ENCODE data around the gene KCTD17. TPM values are rescaled to one million over a fixed set of nuclear protein-coding genes. Genes with fewer than 3 reads are reported as not detected.

The KCTD17 gene
- total RNA-seq, 1 donor, result 10.0 TPM

GRCh38 chr22:37057796-37058510 is 6.4 kb downstream of the KCTD17 start:
- H3K4me3 ChIP-seq (ENCODE audit: low read length), result no peak overlapping the region
- no peaks in the 10 kb centered on the region for H3K9me3 ChIP-seq (ENCODE audit: low read depth, low read length)

GRCh38 chr22:37058917-37059701 is 7.6 kb downstream of the KCTD17 start:
- Histone ChIP-seq H3K9me3 (ENCODE audit: low read depth, low read length) (no peaks in the 10 kb centered on the region), H3K4me1 (ENCODE audit: insufficient read depth, low read length) (no peaks in the 10 kb centered on the region), H3K4me3 (ENCODE audit: low read length) (no peak overlapping the region), H3K27me3 (ENCODE audit: insufficient read depth, low read length) (no peaks in the 10 kb centered on the region)

More at GRCh38 chr22:37057796-37058510, 6.4 kb downstream of the KCTD17 start:
- H3K4me1 ChIP-seq (ENCODE audit: insufficient read depth, low read length), result peaks cover under 1% of the 10 kb centered on the region
- no peaks in the 10 kb centered on the region for H3K27me3 ChIP-seq (ENCODE audit: insufficient read depth, low read length)

GRCh38 chr22:37059876-37060449 is 8.4 kb downstream of the KCTD17 start:
- Histone ChIP-seq H3K4me3 (ENCODE audit: low read length) (no peak overlapping the region), H3K9me3 (ENCODE audit: low read depth, low read length) (no peaks in the 10 kb centered on the region), H3K4me1 (ENCODE audit: insufficient read depth, low read length) (no peaks in the 10 kb centered on the region), H3K27me3 (ENCODE audit: insufficient read depth, low read length) (no peaks in the 10 kb centered on the region)

GRCh38 chr22:37060801-37061610 is 9.5 kb downstream of the KCTD17 start:
- Histone ChIP-seq H3K4me3 (ENCODE audit: low read length) (no peak overlapping the region), H3K9me3 (ENCODE audit: low read depth, low read length) (no peaks in the 10 kb centered on the region)

GRCh38 chr22:37061611-37062375 is 10.3 kb downstream of the KCTD17 start:
- H3K9me3 ChIP-seq (ENCODE audit: low read depth, low read length), result no peaks in the 10 kb centered on the region
- H3K4me1 ChIP-seq (ENCODE audit: insufficient read depth, low read length), result no peaks in the 10 kb centered on the region
- no peak overlapping the region for H3K4me3 ChIP-seq (ENCODE audit: low read length)
- H3K27me3 ChIP-seq (ENCODE audit: insufficient read depth, low read length), result no peaks in the 10 kb centered on the region

More at GRCh38 chr22:37060801-37061610, 9.5 kb downstream of the KCTD17 start:
- Histone ChIP-seq H3K4me1 (ENCODE audit: insufficient read depth, low read length) (no peaks in the 10 kb centered on the region), H3K27me3 (ENCODE audit: insufficient read depth, low read length) (no peaks in the 10 kb centered on the region)

GRCh38 chr22:37062376-37062675 is 10.8 kb downstream of the KCTD17 start:
- Histone ChIP-seq H3K4me1 (ENCODE audit: insufficient read depth, low read length) (no peaks in the 10 kb centered on the region), H3K27me3 (ENCODE audit: insufficient read depth, low read length) (no peaks in the 10 kb centered on the region), H3K9me3 (ENCODE audit: low read depth, low read length) (no peaks in the 10 kb centered on the region), H3K4me3 (ENCODE audit: low read length) (no peak overlapping the region)

- H3K27me3 ChIP-seq (ENCODE audit: insufficient read depth, low read length), result no peaks in the 10 kb centered on the region
- no peak overlapping the region for H3K4me3 ChIP-seq (ENCODE audit: low read length)
- H3K4me1 ChIP-seq (ENCODE audit: insufficient read depth, low read length), result no peaks in the 10 kb centered on the region
- H3K9me3 ChIP-seq (ENCODE audit: low read depth, low read length), result no peaks in the 10 kb centered on the region
These were observed 11.3 kb downstream of the KCTD17 start for GRCh38 chr22:37062702-37063381.

- H3K4me1 ChIP-seq (ENCODE audit: insufficient read depth, low read length), result no peaks in the 10 kb centered on the region
- H3K9me3 ChIP-seq (ENCODE audit: low read depth, low read length), result no peaks in the 10 kb centered on the region
- H3K27me3 ChIP-seq (ENCODE audit: insufficient read depth, low read length), result peaks cover 4% of the 10 kb centered on the region
- no peak overlapping the region for H3K4me3 ChIP-seq (ENCODE audit: low read length)
These were observed 12.2 kb downstream of the KCTD17 start for GRCh38 chr22:37063431-37064420.

GRCh38 chr22:37064553-37064952 is 13.0 kb downstream of the KCTD17 start:
- Histone ChIP-seq H3K9me3 (ENCODE audit: low read depth, low read length) (no peaks in the 10 kb centered on the region), H3K27me3 (ENCODE audit: insufficient read depth, low read length) (peaks cover 7% of the 10 kb centered on the region), H3K4me3 (ENCODE audit: low read length) (no peak overlapping the region)

GRCh38 chr22:37065180-37065579 is 13.6 kb downstream of the KCTD17 start:
- no peaks in the 10 kb centered on the region for H3K9me3 ChIP-seq (ENCODE audit: low read depth, low read length)
- H3K27me3 ChIP-seq (ENCODE audit: insufficient read depth, low read length), result peaks cover 8% of the 10 kb centered on the region
- H3K4me1 ChIP-seq (ENCODE audit: insufficient read depth, low read length), result no peaks in the 10 kb centered on the region
- H3K4me3 ChIP-seq (ENCODE audit: low read length), result no peak overlapping the region

More at GRCh38 chr22:37064553-37064952, 13.0 kb downstream of the KCTD17 start:
- H3K4me1 ChIP-seq (ENCODE audit: insufficient read depth, low read length), result no peaks in the 10 kb centered on the region

GRCh38 chr22:37065961-37066360 is 14.4 kb downstream of the KCTD17 start:
- H3K4me3 ChIP-seq (ENCODE audit: low read length), result no peak overlapping the region
- H3K4me1 ChIP-seq (ENCODE audit: insufficient read depth, low read length), result no peaks in the 10 kb centered on the region
- peaks cover 9% of the 10 kb centered on the region for H3K27me3 ChIP-seq (ENCODE audit: insufficient read depth, low read length)
- no peaks in the 10 kb centered on the region for H3K9me3 ChIP-seq (ENCODE audit: low read depth, low read length)

- peaks cover 9% of the 10 kb centered on the region for H3K27me3 ChIP-seq (ENCODE audit: insufficient read depth, low read length)
- H3K4me3 ChIP-seq (ENCODE audit: low read length), result no peak overlapping the region
- H3K9me3 ChIP-seq (ENCODE audit: low read depth, low read length), result no peaks in the 10 kb centered on the region
- H3K4me1 ChIP-seq (ENCODE audit: insufficient read depth, low read length), result no peaks in the 10 kb centered on the region
These were observed 15.9 kb downstream of the KCTD17 start for GRCh38 chr22:37067428-37067827.

GRCh38 chr22:37068859-37069258 is 17.3 kb downstream of the KCTD17 start:
- no peaks in the 10 kb centered on the region for H3K9me3 ChIP-seq (ENCODE audit: low read depth, low read length)
- no peaks in the 10 kb centered on the region for H3K4me1 ChIP-seq (ENCODE audit: insufficient read depth, low read length)
- H3K27me3 ChIP-seq (ENCODE audit: insufficient read depth, low read length), result peaks cover 9% of the 10 kb centered on the region

More at GRCh38 chr22:37068859-37069258, 17.3 kb downstream of the KCTD17 start:
- no peak overlapping the region for H3K4me3 ChIP-seq (ENCODE audit: low read length)
